Naive B cell (primary cell): Measurements from ENCODE around the gene ABHD8. TPM values are rescaled to one million over a fixed set of nuclear protein-coding genes. Genes with fewer than 3 reads are reported as not detected.

Experiments
- ATAC-seq, 2 donors: fragments of 150-1000 bp; cut with Tn5 transposase; 2 replicates each; pipeline ENCODE4 v1.10.0; 2021; ENCODE audit warnings: low read depth in 2 of 2, mild to moderate bottlenecking in 2 of 2, moderate library complexity in 2 of 2
- DNase-seq: peaks from one replicate; pipeline ENCODE4 v3.0.0; 2022
- H3K27ac Mint-ChIP-seq, 6 donors: one replicate each; pipeline ENCODE4 v1.8.0; 2020 to 2022; ENCODE audit warnings: mild to moderate bottlenecking in 6 of 6, mixed read lengths in 6 of 6, moderate library complexity in 5 of 6, inconsistent platforms in 2 of 6
- H3K27me3 Mint-ChIP-seq, 3 donors: one replicate each; pipeline ENCODE4 v1.8.0; 2021 to 2022; ENCODE audit warnings: mixed read lengths in 3 of 3, mild to moderate bottlenecking in 1 of 3
- H3K36me3 Mint-ChIP-seq, 2 donors: one replicate each; pipeline ENCODE4 v1.8.0; 2020 to 2022; ENCODE audit warnings: mixed read lengths in 2 of 2, inconsistent platforms in 1 of 2, mild to moderate bottlenecking in 1 of 2
- H3K4me1 Mint-ChIP-seq, 3 donors: one replicate each; pipeline ENCODE4 v1.8.0; 2020 to 2022; ENCODE audit warnings: mixed read lengths in 3 of 3, inconsistent platforms in 1 of 3, mild to moderate bottlenecking in 1 of 3, moderate library complexity in 1 of 3
- H3K4me3 Mint-ChIP-seq, 8 donors: one replicate each; pipeline ENCODE4 v1.8.0; 2020 to 2022; ENCODE audit warnings: mild to moderate bottlenecking in 8 of 8, mixed read lengths in 8 of 8, moderate library complexity in 8 of 8, inconsistent platforms in 2 of 8
- H3K9me3 Mint-ChIP-seq, 7 donors: one replicate each; pipeline ENCODE4 v1.8.0; 2020 to 2022; ENCODE audit warnings: mixed read lengths in 7 of 7, mild to moderate bottlenecking in 5 of 7, inconsistent platforms in 2 of 7, moderate library complexity in 1 of 7
- polyA plus RNA-seq, 6 donors: library from polyadenylated mRNA; unstranded; fragments of 300-500 nt; fragmentation: Illumina TruSeq; gene quantifications; one replicate each; pipeline ENCODE4 v1.2.3, GENCODE V29; 2021; ENCODE audit warnings: low read depth in 6 of 6

The ABHD8 gene
- polyA plus RNA-seq, 6 donors from 2014 or later: 6.4 to 8.6 (median 7.4) TPM

GRCh38 chr19:17321655-17322489 lies 18.6 kb upstream of the ABHD8 start:
- no peaks in the 10 kb centered on the region for H3K27me3 Mint-ChIP-seq
- peaks cover 8 to 14% of the 10 kb centered on the region in 2 donors for H3K36me3 Mint-ChIP-seq
- DNase-seq (no peak), ATAC-seq (no peak)
- H3K4me3 Mint-ChIP-seq: no peak overlapping the region
- no peak overlapping the region for H3K27ac Mint-ChIP-seq
- peaks cover 0 to 9% (median 7%) of the 10 kb centered on the region in 3 donors for H3K4me1 Mint-ChIP-seq
- H3K9me3 Mint-ChIP-seq: no peaks in the 10 kb centered on the region

GRCh38 chr19:17320435-17320834 lies 17.2 kb upstream of the ABHD8 start:
- no peak for DNase-seq
- no peaks in the 10 kb centered on the region for H3K27me3 Mint-ChIP-seq
- no peak overlapping the region for H3K27ac Mint-ChIP-seq
- peaks cover 0 to 10% (median 10%) of the 10 kb centered on the region in 3 donors for H3K4me1 Mint-ChIP-seq
- no peaks in the 10 kb centered on the region for H3K9me3 Mint-ChIP-seq
- peaks cover 8 to 21% of the 10 kb centered on the region in 2 donors for H3K36me3 Mint-ChIP-seq
- ATAC-seq: no peak
- no peak overlapping the region for H3K4me3 Mint-ChIP-seq

DNA sequence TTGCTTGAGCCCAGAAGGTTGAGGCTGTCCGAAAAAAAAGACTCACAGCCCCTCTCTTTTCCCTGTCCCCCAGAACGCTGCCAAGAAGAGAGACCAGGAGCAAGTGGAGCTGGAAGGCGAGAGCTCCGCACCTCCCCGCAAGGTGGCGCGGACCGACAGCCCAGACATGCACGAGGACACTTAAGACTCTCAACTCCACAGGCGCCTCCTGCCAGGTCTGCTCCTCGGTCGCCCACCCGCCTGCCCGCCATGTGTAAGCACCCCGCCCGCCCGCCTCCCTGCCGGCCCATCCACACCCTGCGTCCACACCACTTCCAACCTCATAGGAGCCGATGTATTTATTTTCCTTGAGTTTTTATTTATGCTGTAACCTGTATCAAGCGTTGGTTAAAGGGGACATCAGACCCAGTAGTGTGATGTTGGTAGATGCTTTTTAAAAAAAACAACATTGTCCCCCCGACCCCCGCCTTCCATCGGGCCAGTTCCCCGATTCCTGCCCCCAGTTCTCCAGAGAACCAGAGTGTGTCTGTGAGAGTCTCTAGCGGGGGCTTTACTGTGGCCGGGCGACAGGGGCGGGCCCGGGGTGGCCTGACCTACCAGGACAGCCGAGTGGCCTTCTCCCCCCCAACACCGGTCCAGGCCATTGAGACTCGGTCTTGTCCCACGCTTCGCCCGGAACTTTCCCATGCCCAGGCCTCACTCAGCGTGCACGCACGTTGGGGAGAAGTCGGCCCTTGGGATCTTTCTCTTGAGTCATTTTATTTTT lies 16.4 kb upstream of the ABHD8 start:
- Mint-ChIP-seq H3K9me3 (no peaks in the 10 kb centered on the region), H3K27me3 (no peaks in the 10 kb centered on the region), H3K4me3 (no peak overlapping the region), H3K4me1 (peaks cover 0 to 10% (median 10%) of the 10 kb centered on the region in 3 donors), H3K36me3 (peaks cover 8 to 21% of the 10 kb centered on the region in 2 donors), H3K27ac (peak overlapping the region in 1 of 6 donors; percentile 73)
- DNase-seq (no peak), ATAC-seq (no peak)

DNA sequence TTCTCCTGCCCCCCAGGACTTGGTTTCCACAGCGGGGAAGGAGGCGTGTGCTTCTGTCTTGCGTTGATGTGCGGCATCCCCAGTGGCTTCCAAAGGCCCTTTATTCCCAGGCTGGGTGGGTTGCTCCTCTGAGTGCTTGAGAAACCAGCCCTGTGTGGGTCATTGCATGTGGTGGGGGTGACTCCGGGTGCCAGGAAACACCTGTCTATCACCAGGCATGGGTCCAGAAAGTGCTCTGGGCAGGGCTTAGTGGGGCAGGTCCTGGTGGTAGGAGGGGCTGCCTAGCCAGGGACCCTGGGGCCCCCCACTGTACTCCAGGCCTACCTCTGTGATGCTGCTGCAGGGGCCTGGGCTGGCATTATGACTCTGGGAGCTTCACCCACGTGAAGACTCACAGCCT lies 15.7 kb upstream of the ABHD8 start:
- Mint-ChIP-seq H3K4me1 (peaks cover 3 to 10% (median 10%) of the 10 kb centered on the region in 3 donors), H3K27ac (no peak overlapping the region), H3K36me3 (peaks cover 8 to 21% of the 10 kb centered on the region in 2 donors), H3K9me3 (no peaks in the 10 kb centered on the region), H3K4me3 (no peak overlapping the region), H3K27me3 (no peaks in the 10 kb centered on the region)
- ATAC-seq (no peak), DNase-seq (no peak)

DNA sequence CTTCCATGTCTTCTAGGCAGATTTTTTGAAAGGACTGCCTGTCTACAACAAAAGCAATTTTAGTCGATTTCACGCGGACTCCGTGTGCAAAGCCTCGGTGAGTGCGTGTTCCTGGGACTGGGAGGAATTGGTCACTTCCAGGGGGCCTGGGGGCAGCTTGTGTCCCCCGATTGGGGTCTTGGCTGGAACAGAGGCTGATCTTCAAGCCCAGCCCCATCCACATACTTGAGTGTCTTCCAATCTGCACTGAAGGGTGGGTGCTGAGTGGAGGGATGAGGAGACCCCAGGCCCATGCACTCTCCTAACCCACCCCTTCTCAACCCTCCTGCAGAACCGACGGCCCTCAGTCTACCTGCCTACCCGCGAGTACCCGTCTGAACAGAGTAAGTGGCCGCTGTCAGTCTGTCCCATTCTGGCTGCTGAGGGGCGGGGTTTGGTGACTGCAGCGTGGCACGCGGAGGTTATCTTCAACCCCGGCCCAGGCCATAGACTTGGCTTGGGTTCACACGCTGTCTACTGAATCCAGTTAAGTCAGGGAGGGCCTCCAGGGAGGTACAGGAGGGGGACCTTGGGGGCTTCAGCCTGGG lies 10.9 kb upstream of the ABHD8 start:
- no peak for ATAC-seq
- H3K27me3 Mint-ChIP-seq: no peaks in the 10 kb centered on the region
- H3K36me3 Mint-ChIP-seq: peaks cover 0 to 7% of the 10 kb centered on the region in 2 donors
- no peak overlapping the region for H3K27ac Mint-ChIP-seq
- H3K9me3 Mint-ChIP-seq: no peaks in the 10 kb centered on the region
- DNase-seq: no peak
- peak overlapping the region in 1 of 8 donors; percentile 67 for H3K4me3 Mint-ChIP-seq
- peaks cover 18 to 37% (median 25%) of the 10 kb centered on the region in 3 donors for H3K4me1 Mint-ChIP-seq

- Mint-ChIP-seq H3K4me1 (peaks cover 27 to 46% (median 37%) of the 10 kb centered on the region in 3 donors), H3K27ac (no peak overlapping the region), H3K9me3 (no peaks in the 10 kb centered on the region), H3K4me3 (peak overlapping the region in 3 of 8 donors; percentile 30 to 79 (median 35)), H3K27me3 (no peaks in the 10 kb centered on the region), H3K36me3 (peaks cover 0 to 7% of the 10 kb centered on the region in 2 donors)
- DNase-seq (no peak), ATAC-seq (no peak)
Measured at GRCh38 chr19:17312189-17313113, 9.2 kb upstream of the ABHD8 start.

DNA sequence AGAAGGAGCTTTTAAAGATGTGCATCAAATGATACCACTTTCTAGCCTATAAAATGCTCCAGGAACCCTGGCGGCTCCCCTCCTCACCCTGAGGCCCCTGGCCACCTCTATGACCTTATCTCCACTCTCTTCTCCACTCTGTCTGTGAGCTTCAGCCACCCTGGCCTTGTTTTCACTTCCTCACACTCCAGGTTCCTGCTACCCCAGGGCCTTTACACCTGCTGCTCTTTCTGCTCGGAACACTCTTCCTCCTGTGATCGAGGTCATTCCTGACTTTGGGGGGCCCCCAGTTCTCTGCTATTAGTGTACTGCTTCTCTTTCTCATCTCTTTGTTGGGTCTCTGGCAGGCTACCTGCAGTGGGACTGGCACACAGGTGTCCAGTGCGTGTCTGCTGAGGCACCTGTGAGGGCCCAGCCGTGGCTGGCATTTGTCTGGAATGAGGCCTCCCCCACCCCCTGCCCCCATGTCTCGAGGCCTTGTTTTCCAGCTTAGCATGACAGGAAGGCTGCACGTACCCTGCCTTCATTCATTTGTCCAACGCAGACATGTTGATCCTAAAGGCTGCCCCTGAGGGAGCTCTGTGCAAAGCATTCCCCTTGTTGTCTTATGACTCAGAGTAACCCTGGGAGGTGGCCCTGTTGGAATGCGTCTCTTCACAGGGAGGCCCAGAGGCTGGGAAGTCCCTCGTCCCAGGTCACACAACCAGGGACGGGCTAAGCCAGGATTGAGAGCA lies 8.4 kb upstream of the ABHD8 start:
- Mint-ChIP-seq H3K36me3 (peaks cover 0 to 7% of the 10 kb centered on the region in 2 donors), H3K27me3 (no peaks in the 10 kb centered on the region), H3K9me3 (no peaks in the 10 kb centered on the region), H3K4me3 (peak overlapping the region in 7 of 8 donors; percentile 42 to 95 (median 75)), H3K4me1 (peaks cover 27 to 46% (median 45%) of the 10 kb centered on the region in 3 donors), H3K27ac (no peak overlapping the region)
- no peak for ATAC-seq
- DNase-seq: no peak

DNA sequence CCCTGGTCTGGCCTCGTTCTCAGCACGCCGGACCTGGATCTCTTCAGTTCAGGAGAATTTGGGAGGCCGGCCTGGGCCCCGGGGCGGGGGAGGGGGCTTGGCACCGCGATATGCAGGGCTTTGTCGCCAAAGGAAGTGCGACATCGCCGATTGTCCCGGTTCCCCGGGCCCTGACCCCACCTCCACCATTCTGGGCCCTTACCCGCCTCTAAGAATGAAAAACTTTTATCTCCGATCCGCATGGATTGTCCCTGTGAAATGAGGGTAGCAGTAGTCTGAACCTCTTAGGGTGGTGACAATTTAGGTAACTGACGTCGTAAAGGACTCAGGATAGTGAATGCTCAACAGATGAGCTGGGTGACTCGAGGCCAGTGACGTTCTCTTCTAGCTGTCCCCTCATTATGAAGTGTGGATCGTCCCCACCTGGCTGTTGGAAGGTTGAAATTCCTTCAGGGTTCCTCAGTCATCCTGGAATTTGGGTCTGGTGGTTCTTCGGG lies 6.8 kb upstream of the ABHD8 start:
- H3K36me3 Mint-ChIP-seq: no peaks in the 10 kb centered on the region
- ATAC-seq (no peak), DNase-seq (no peak)
- no peaks in the 10 kb centered on the region for H3K9me3 Mint-ChIP-seq
- H3K27ac Mint-ChIP-seq: peak overlapping the region; percentile 92 to 97 (median 94)
- no peaks in the 10 kb centered on the region for H3K27me3 Mint-ChIP-seq
- peak overlapping the region; percentile 92 to 99 (median 98) for H3K4me3 Mint-ChIP-seq
- H3K4me1 Mint-ChIP-seq: peaks cover 26 to 56% (median 50%) of the 10 kb centered on the region in 3 donors

GRCh38 chr19:17309198-17309964 lies 6.2 kb upstream of the ABHD8 start, which contains the start of gene DDA1:
DDA1 (plus strand) TSS chr19:17309563; CDS start chr19:17309655, 92 bp downstream.
- DNase-seq (peak; percentile 99), ATAC-seq (peak; percentile 74 to 76)
- H3K9me3 Mint-ChIP-seq: no peaks in the 10 kb centered on the region
- H3K27me3 Mint-ChIP-seq: no peaks in the 10 kb centered on the region
- no peaks in the 10 kb centered on the region for H3K36me3 Mint-ChIP-seq
- H3K27ac Mint-ChIP-seq: peak within 1 kb of the TSS; percentile 92 to 97 (median 94)
- peaks cover 30 to 62% (median 56%) of the 10 kb centered on the region in 3 donors for H3K4me1 Mint-ChIP-seq
- peak within 1 kb of the TSS; percentile 92 to 99 (median 98) for H3K4me3 Mint-ChIP-seq

DNA sequence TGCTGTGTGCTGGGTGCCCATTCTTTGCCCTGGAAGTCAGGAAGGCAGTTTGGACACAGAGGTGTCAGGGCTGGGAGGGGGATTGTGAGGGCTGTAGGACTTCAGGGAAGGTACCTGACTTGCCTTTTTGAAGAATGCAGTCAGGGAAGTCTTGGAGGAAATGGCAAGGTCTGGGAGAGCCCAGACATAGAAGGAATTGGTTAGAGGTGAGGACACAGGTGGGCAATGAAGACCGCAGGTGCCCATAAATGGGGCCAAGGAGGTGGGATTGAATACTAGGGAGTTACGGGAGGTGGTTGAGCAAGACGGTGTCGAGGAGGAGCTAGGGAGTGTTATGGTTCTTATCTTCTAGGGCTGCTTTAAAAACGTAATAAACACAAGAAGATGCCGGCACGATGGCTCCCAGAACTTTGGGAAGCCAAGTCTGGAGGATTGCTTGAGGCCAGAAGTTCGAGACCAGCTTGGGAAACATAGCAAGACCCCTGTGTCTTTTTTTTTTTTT lies 4.7 kb upstream of the ABHD8 start:
- Mint-ChIP-seq H3K4me3 (peak overlapping the region in 7 of 8 donors; percentile 11 to 93 (median 65)), H3K27me3 (no peaks in the 10 kb centered on the region), H3K9me3 (no peaks in the 10 kb centered on the region), H3K27ac (peak overlapping the region in 2 of 6 donors; percentile 46 to 92), H3K36me3 (no peaks in the 10 kb centered on the region), H3K4me1 (peaks cover 34 to 70% (median 56%) of the 10 kb centered on the region in 3 donors)
- DNase-seq (no peak), ATAC-seq (no peak)

- peak overlapping the region in 3 of 6 donors; percentile 61 to 82 (median 81) for H3K27ac Mint-ChIP-seq
- H3K9me3 Mint-ChIP-seq: no peaks in the 10 kb centered on the region
- H3K36me3 Mint-ChIP-seq: no peaks in the 10 kb centered on the region
- no peak for ATAC-seq
- H3K4me1 Mint-ChIP-seq: peaks cover 34 to 74% (median 53%) of the 10 kb centered on the region in 3 donors
- no peaks in the 10 kb centered on the region for H3K27me3 Mint-ChIP-seq
- H3K4me3 Mint-ChIP-seq: peak overlapping the region; percentile 80 to 94 (median 92)
- DNase-seq: no peak
Measured at GRCh38 chr19:17306285-17306714, 3.1 kb upstream of the ABHD8 start.
